NCI-H1417 treated with DMSO at 0.1 percent for 48 hours (cell line): ENCODE data around the gene LZTS2.

ENCODE experiments used
- DNase-seq: peaks from one replicate; lab custom pipeline; 2025; lab: John Stamatoyannopoulos, UW

Gene LZTS2

GRCh38 chr10:101055411-101055810 lies 55.8 kb downstream of the LZTS2 start:
- no peak for DNase-seq

- DNase-seq: no peak
These were observed 57.0 kb downstream of the LZTS2 start for GRCh38 chr10:101056365-101057151.
